Left lung (tissue), 14 donors: ENCODE results near the gene GRIP2. TPM values are rescaled to one million over a fixed set of nuclear protein-coding genes. Genes with fewer than 3 reads are reported as not detected.

ENCODE experiments used
- ATAC-seq: fragments of 200-7000 bp; cut with Tn5 transposase; one replicate; pipeline ENCODE4 v1.9.1; 2020; ENCODE audit warnings: moderate library complexity
- DNase-seq, 4 donors: peaks; one replicate each; pipeline ENCODE4 v3.0.0-alpha.2; 2013 to 2020
- H3K27ac ChIP-seq, 2 donors: fragments of 200-600 bp; sonication (generic) in 1 of 2; one replicate each; pipeline versions ENCODE4 v1.5.0 to v1.8.0; 2020 to 2021
- H3K27me3 ChIP-seq, 2 donors: fragments of 200-600 bp; sonication (generic) in 1 of 2; one replicate each; pipeline versions ENCODE4 v1.5.0 to v1.8.0; 2020 to 2021
- H3K36me3 ChIP-seq, 2 donors: fragments of 200-600 bp; sonication (generic) in 1 of 2; one replicate each; pipeline versions ENCODE4 v1.5.0 to v1.8.0; 2020 to 2021
- H3K4me1 ChIP-seq, 2 donors: fragments of 200-600 bp; one replicate each; pipeline ENCODE4 v1.8.0; 2021
- H3K4me3 ChIP-seq, 2 donors: fragments of 200-600 bp; sonication (generic) in 1 of 2; one replicate each; pipeline versions ENCODE4 v1.5.0 to v1.8.0; 2020 to 2021; ENCODE audit warnings: mild to moderate bottlenecking in 1 of 2
- H3K9me3 ChIP-seq, 2 donors: fragments of 200-600 bp; sonication (generic) in 1 of 2; one replicate each; pipeline versions ENCODE4 v1.5.0 to v1.8.0; 2020 to 2021
- CTCF ChIP-seq, 2 donors: fragments of 200-600 bp; sonication (generic) in 1 of 2; IDR thresholded peaks; one replicate each; pipeline versions ENCODE4 v1.5.0 to v1.8.0; 2021; ENCODE audit warnings: antibody characterized with exemption in 2 of 2
- intact Hi-C, 2 donors: fragments of 100-400 bp; cut with DNase I; formaldehyde crosslinking; loops; one replicate each; pipeline versions ENCODE4 v1.11.2 to v1.14.2; 2022
- long read RNA-seq, 12 donors: library from polyadenylated mRNA in 2 of 12; unstranded in 2 of 12; transcript quantifications; one replicate each; pipeline ENCODE4 v2.0.0 and lab custom pipeline, GENCODE V29; 2019 to 2026
- polyA plus RNA-seq, 6 donors: library from polyadenylated mRNA; unstranded; fragments of 120-200 nt; gene quantifications; one replicate each; pipeline ENCODE4 v1.2.1, GENCODE V29; 2013; ENCODE audit not compliant: insufficient read length in 6 of 6
- total RNA-seq, 2 donors: library from RNA; stranded (reverse); fragmentation: NEBNext Ultra II Directional; extraction: Animal tissue kit (Norgen Biotek cat#: 25700); gene quantifications; one replicate each; pipeline ENCODE4 v1.2.1, GENCODE V29; 2021
- donor health status: DM: no; HTN: yes; CAD: no.
- donor health status: DM: no; HTN: no; CAD: no.

Gene GRIP2
- total RNA-seq (1 to 10 TPM; 1.3 to 1.9 TPM), polyA plus RNA-seq (1 to 10 TPM in 3 of 6 donors, under 1 TPM in 3; 0.31 to 1.4 (median 0.90) TPM)
- long read RNA-seq, donor 1, result 0 reads
- long read RNA-seq, donor 2, result 0 reads
- long read RNA-seq, donor 3, result 0 reads
- long read RNA-seq, donor 4, result 0 reads
- long read RNA-seq, donor 5, result 0 reads
- long read RNA-seq, donor 6, result 0 reads
- long read RNA-seq, donor 7, result 0 reads
- long read RNA-seq, donor 8, result 0 reads
- long read RNA-seq, donor 9, result 0 reads
- long read RNA-seq, donor 10, result 0 reads
- long read RNA-seq, donor 11, result 0 reads
- long read RNA-seq, donor 12, result 0 reads

- H3K27ac ChIP-seq, result no peak within 1 kb of the TSS
- intact Hi-C loops, result no loop called here
- no peaks in the 10 kb centered on the region for H3K4me1 ChIP-seq
- TF ChIP-seq CTCF (IDR thresholded peaks at IDR 0.05), result no peak
- H3K4me3 ChIP-seq, result no peak within 1 kb of the TSS
- H3K36me3 ChIP-seq, result no peaks in the 10 kb centered on the region
- peak in 1 of 4 donors; percentile 69 for DNase-seq
- no peaks in the 10 kb centered on the region for H3K9me3 ChIP-seq
- peaks cover 0 to 19% of the 10 kb centered on the region in 2 donors for H3K27me3 ChIP-seq
- ATAC-seq, result peak; percentile 26
These were observed at the start of gene GRIP2 for GRCh38 chr3:14539742-14540491. GRIP2 (minus strand) TSS chr3:14540342; CDS start chr3:14540308, 34 bp downstream.

- Histone ChIP-seq H3K4me1 (no peaks in the 10 kb centered on the region), H3K9me3 (no peaks in the 10 kb centered on the region), H3K36me3 (no peaks in the 10 kb centered on the region), H3K27me3 (peaks cover 0 to 51% of the 10 kb centered on the region in 2 donors), H3K27ac (no peak overlapping the region), H3K4me3 (no peak overlapping the region)
- intact Hi-C loops, result no loop called here
- TF ChIP-seq CTCF (IDR thresholded peaks at IDR 0.05), result no peak
- no peak for ATAC-seq
- DNase-seq, result no peak
These were observed 48.4 kb upstream of the GRIP2 start for GRCh38 chr3:14588425-14589112.

- Histone ChIP-seq H3K4me3 (no peak overlapping the region), H3K27ac (no peak overlapping the region), H3K9me3 (no peaks in the 10 kb centered on the region), H3K4me1 (no peaks in the 10 kb centered on the region), H3K36me3 (no peaks in the 10 kb centered on the region), H3K27me3 (peaks cover 0 to 54% of the 10 kb centered on the region in 2 donors)
- DNase-seq (no peak), ATAC-seq (no peak)
- TF ChIP-seq CTCF (IDR thresholded peaks at IDR 0.05), result no peak
- intact Hi-C loops, result no loop called here
These were observed 47.7 kb upstream of the GRIP2 start for GRCh38 chr3:14587740-14588360.

GRCh38 chr3:14586611-14587010, 46.5 kb upstream of the GRIP2 start:
- TF ChIP-seq CTCF (IDR thresholded peaks at IDR 0.05), result no peak
- no peaks in the 10 kb centered on the region for H3K4me1 ChIP-seq
- H3K36me3 ChIP-seq, result no peaks in the 10 kb centered on the region
- no peak overlapping the region for H3K27ac ChIP-seq
- peaks cover 0 to 66% of the 10 kb centered on the region in 2 donors for H3K27me3 ChIP-seq
- no peak overlapping the region for H3K4me3 ChIP-seq
- H3K9me3 ChIP-seq, result no peaks in the 10 kb centered on the region
- ATAC-seq (no peak), DNase-seq (no peak)
- intact Hi-C loops, result no loop called here
